SIG-M5 (cell line): Measurements from ENCODE around the gene TOP2B.

Experiments used
- DNase-seq: peaks from one replicate; lab custom pipeline; 2025; lab: John Stamatoyannopoulos, UW

Gene TOP2B

GRCh38 chr3:25584011-25584789, 80.5 kb downstream of the TOP2B start:
- no peak for DNase-seq

- DNase-seq = no peak
These were observed 81.4 kb downstream of the TOP2B start for GRCh38 chr3:25583343-25583742.

- DNase-seq = no peak
These were observed 82.5 kb downstream of the TOP2B start for GRCh38 chr3:25582242-25582641.

- no peak for DNase-seq
These were observed 82.9 kb downstream of the TOP2B start for GRCh38 chr3:25581823-25582222.

GRCh38 chr3:25581335-25581734, 83.4 kb downstream of the TOP2B start:
- DNase-seq = no peak

GRCh38 chr3:25580534-25580933, 84.2 kb downstream of the TOP2B start:
- no peak for DNase-seq

- no peak for DNase-seq
These were observed 86.6 kb downstream of the TOP2B start for GRCh38 chr3:25578059-25578458.

- DNase-seq = no peak
These were observed 87.8 kb downstream of the TOP2B start for GRCh38 chr3:25576831-25577454.

- no peak for DNase-seq
These were observed 88.6 kb downstream of the TOP2B start for GRCh38 chr3:25576146-25576545.

- DNase-seq = no peak
These were observed 89.7 kb downstream of the TOP2B start for GRCh38 chr3:25575001-25575400.

GRCh38 chr3:25574172-25574765, 90.4 kb downstream of the TOP2B start:
- DNase-seq = no peak

GRCh38 chr3:25573386-25574171, 91.1 kb downstream of the TOP2B start:
- no peak for DNase-seq

- no peak for DNase-seq
These were observed 91.8 kb downstream of the TOP2B start for GRCh38 chr3:25572919-25573385.

GRCh38 chr3:25572336-25572735, 92.4 kb downstream of the TOP2B start:
- no peak for DNase-seq

- DNase-seq = no peak
These were observed 93.4 kb downstream of the TOP2B start for GRCh38 chr3:25571285-25571684.

GRCh38 chr3:25568525-25569078, 96.1 kb downstream of the TOP2B start:
- DNase-seq = no peak

GRCh38 chr3:25567806-25568524, 96.7 kb downstream of the TOP2B start:
- no peak for DNase-seq

GRCh38 chr3:25567388-25567787, 97.3 kb downstream of the TOP2B start:
- no peak for DNase-seq

- no peak for DNase-seq
These were observed 98.3 kb downstream of the TOP2B start for GRCh38 chr3:25566358-25566920.

- DNase-seq = no peak
These were observed 98.9 kb downstream of the TOP2B start for GRCh38 chr3:25565807-25566206.

- no peak for DNase-seq
These were observed 100.6 kb downstream of the TOP2B start for GRCh38 chr3:25564075-25564474.
